ENCODE measurements around the gene TNRC6C.

TNRC6C gene

GRCh38 chr17:78128551-78129350 is 170.2 kb downstream of the TNRC6C start, which contains the start of gene TMC6:
TMC6 (minus strand) TSS chr17:78128755; CDS start chr17:78126832, 1,923 bp downstream.
- Histone ChIP-seq H3K27me3 (ENCODE audit: control insufficient read depth, insufficient read depth, low read length, poor library complexity, severe bottlenecking) (peaks cover 58% of the 10 kb centered on the region), H3K27ac (ENCODE audit: insufficient read depth, low read depth, low read length, poor library complexity, severe bottlenecking) (peak within 1 kb of the TSS; percentile 40), H3K4me1 (ENCODE audit: control insufficient read depth, insufficient read depth, low read length) (peaks cover 9% of the 10 kb centered on the region), H3K36me3 (ENCODE audit: control insufficient read depth, insufficient read depth, low read length) (no peaks in the 10 kb centered on the region), H3K9me3 (ENCODE audit: control insufficient read depth, low read length) (no peaks in the 10 kb centered on the region), H3K4me3 (ENCODE audit: insufficient read depth, low read depth, low read length) (peak within 1 kb of the TSS; percentile 72)
- WGBS, 2 experiments = 3 to 4% methylated on average over 53 to 54 of the region's 54 CpGs

GRCh38 chr17:78129351-78130089 is 171.0 kb downstream of the TNRC6C start:
- Histone ChIP-seq H3K27ac (ENCODE audit: insufficient read depth, low read depth, low read length, poor library complexity, severe bottlenecking) (no peak overlapping the region), H3K9me3 (ENCODE audit: control insufficient read depth, low read length) (no peaks in the 10 kb centered on the region), H3K4me3 (ENCODE audit: insufficient read depth, low read depth, low read length) (no peak overlapping the region), H3K36me3 (ENCODE audit: control insufficient read depth, insufficient read depth, low read length) (no peaks in the 10 kb centered on the region), H3K4me1 (ENCODE audit: control insufficient read depth, insufficient read depth, low read length) (peaks cover 9% of the 10 kb centered on the region), H3K27me3 (ENCODE audit: control insufficient read depth, insufficient read depth, low read length, poor library complexity, severe bottlenecking) (peaks cover 64% of the 10 kb centered on the region)
- WGBS, 2 experiments = 88 to 91% methylated on average over 4 of the region's 4 CpGs

- no peak overlapping the region for H3K4me3 ChIP-seq (ENCODE audit: insufficient read depth, low read depth, low read length)
- no peaks in the 10 kb centered on the region for H3K9me3 ChIP-seq (ENCODE audit: control insufficient read depth, low read length)
- H3K27ac ChIP-seq (ENCODE audit: insufficient read depth, low read depth, low read length, poor library complexity, severe bottlenecking) = no peak overlapping the region
- peaks cover 9% of the 10 kb centered on the region for H3K4me1 ChIP-seq (ENCODE audit: control insufficient read depth, insufficient read depth, low read length)
- H3K27me3 ChIP-seq (ENCODE audit: control insufficient read depth, insufficient read depth, low read length, poor library complexity, severe bottlenecking) = peaks cover 64% of the 10 kb centered on the region
- WGBS, 2 experiments = 78 to 86% methylated on average over 5 of the region's 5 CpGs
- no peaks in the 10 kb centered on the region for H3K36me3 ChIP-seq (ENCODE audit: control insufficient read depth, insufficient read depth, low read length)
Observed at GRCh38 chr17:78130090-78130436, 171.6 kb downstream of the TNRC6C start.

GRCh38 chr17:78130437-78131101 is 172.1 kb downstream of the TNRC6C start, which contains the start of gene TMC8:
TMC8 (plus strand) TSS chr17:78130771; CDS start chr17:78131589, 818 bp downstream.
- no peak within 1 kb of the TSS for H3K27ac ChIP-seq (ENCODE audit: insufficient read depth, low read depth, low read length, poor library complexity, severe bottlenecking)
- no peaks in the 10 kb centered on the region for H3K36me3 ChIP-seq (ENCODE audit: control insufficient read depth, insufficient read depth, low read length)
- H3K9me3 ChIP-seq (ENCODE audit: control insufficient read depth, low read length) = no peaks in the 10 kb centered on the region
- H3K4me3 ChIP-seq (ENCODE audit: insufficient read depth, low read depth, low read length) = no peak within 1 kb of the TSS
- H3K4me1 ChIP-seq (ENCODE audit: control insufficient read depth, insufficient read depth, low read length) = peaks cover 9% of the 10 kb centered on the region
- WGBS, 2 experiments = 82 to 90% methylated on average over 10 of the region's 10 CpGs
- H3K27me3 ChIP-seq (ENCODE audit: control insufficient read depth, insufficient read depth, low read length, poor library complexity, severe bottlenecking) = peaks cover 64% of the 10 kb centered on the region

- no peak overlapping the region for H3K27ac ChIP-seq (ENCODE audit: insufficient read depth, low read depth, low read length, poor library complexity, severe bottlenecking)
- H3K27me3 ChIP-seq (ENCODE audit: control insufficient read depth, insufficient read depth, low read length, poor library complexity, severe bottlenecking) = peaks cover 64% of the 10 kb centered on the region
- H3K9me3 ChIP-seq (ENCODE audit: control insufficient read depth, low read length) = no peaks in the 10 kb centered on the region
- no peaks in the 10 kb centered on the region for H3K36me3 ChIP-seq (ENCODE audit: control insufficient read depth, insufficient read depth, low read length)
- WGBS, 2 experiments = 39 to 41% methylated on average over 74 of the region's 74 CpGs
- peaks cover 9% of the 10 kb centered on the region for H3K4me1 ChIP-seq (ENCODE audit: control insufficient read depth, insufficient read depth, low read length)
- no peak overlapping the region for H3K4me3 ChIP-seq (ENCODE audit: insufficient read depth, low read depth, low read length)
Observed at GRCh38 chr17:78131172-78132083, 172.9 kb downstream of the TNRC6C start.

- Histone ChIP-seq H3K27ac (ENCODE audit: insufficient read depth, low read depth, low read length, poor library complexity, severe bottlenecking) (no peak overlapping the region), H3K4me3 (ENCODE audit: insufficient read depth, low read depth, low read length) (no peak overlapping the region)
Observed at GRCh38 chr17:78132084-78132676, 173.7 kb downstream of the TNRC6C start.

GRCh38 chr17:78132767-78133178 is 174.3 kb downstream of the TNRC6C start:
- H3K27me3 ChIP-seq (ENCODE audit: control insufficient read depth, insufficient read depth, low read length, poor library complexity, severe bottlenecking) = peaks cover 59% of the 10 kb centered on the region
- no peak overlapping the region for H3K4me3 ChIP-seq (ENCODE audit: insufficient read depth, low read depth, low read length)
- no peak overlapping the region for H3K27ac ChIP-seq (ENCODE audit: insufficient read depth, low read depth, low read length, poor library complexity, severe bottlenecking)
- H3K4me1 ChIP-seq (ENCODE audit: control insufficient read depth, insufficient read depth, low read length) = peaks cover 2% of the 10 kb centered on the region
- no peaks in the 10 kb centered on the region for H3K9me3 ChIP-seq (ENCODE audit: control insufficient read depth, low read length)
- 92 to 93% methylated on average over 9 of the region's 9 CpGs for WGBS, 2 experiments
- no peaks in the 10 kb centered on the region for H3K36me3 ChIP-seq (ENCODE audit: control insufficient read depth, insufficient read depth, low read length)

More at GRCh38 chr17:78132084-78132676, 173.7 kb downstream of the TNRC6C start:
- Histone ChIP-seq H3K4me1 (ENCODE audit: control insufficient read depth, insufficient read depth, low read length) (peaks cover 6% of the 10 kb centered on the region), H3K9me3 (ENCODE audit: control insufficient read depth, low read length) (no peaks in the 10 kb centered on the region), H3K36me3 (ENCODE audit: control insufficient read depth, insufficient read depth, low read length) (no peaks in the 10 kb centered on the region), H3K27me3 (ENCODE audit: control insufficient read depth, insufficient read depth, low read length, poor library complexity, severe bottlenecking) (peaks cover 64% of the 10 kb centered on the region)
- 26 to 27% methylated on average over 38 of the region's 38 CpGs for WGBS, 2 experiments

GRCh38 chr17:78133179-78133951 is 174.9 kb downstream of the TNRC6C start:
- Histone ChIP-seq H3K27me3 (ENCODE audit: control insufficient read depth, insufficient read depth, low read length, poor library complexity, severe bottlenecking) (peaks cover 53% of the 10 kb centered on the region), H3K27ac (ENCODE audit: insufficient read depth, low read depth, low read length, poor library complexity, severe bottlenecking) (no peak overlapping the region), H3K9me3 (ENCODE audit: control insufficient read depth, low read length) (no peaks in the 10 kb centered on the region), H3K36me3 (ENCODE audit: control insufficient read depth, insufficient read depth, low read length) (no peaks in the 10 kb centered on the region), H3K4me3 (ENCODE audit: insufficient read depth, low read depth, low read length) (no peak overlapping the region), H3K4me1 (ENCODE audit: control insufficient read depth, insufficient read depth, low read length) (no peaks in the 10 kb centered on the region)
- 92% methylated on average over 30 of the region's 30 CpGs for WGBS, 2 experiments
